Measurements from ENCODE around the gene FRMD3. TPM values are rescaled to one million over a fixed set of nuclear protein-coding genes. Genes with fewer than 3 reads are reported as not detected.

The FRMD3 gene
- total RNA-seq, 1 donor from 2014 or later = 0.34 TPM

DNA sequence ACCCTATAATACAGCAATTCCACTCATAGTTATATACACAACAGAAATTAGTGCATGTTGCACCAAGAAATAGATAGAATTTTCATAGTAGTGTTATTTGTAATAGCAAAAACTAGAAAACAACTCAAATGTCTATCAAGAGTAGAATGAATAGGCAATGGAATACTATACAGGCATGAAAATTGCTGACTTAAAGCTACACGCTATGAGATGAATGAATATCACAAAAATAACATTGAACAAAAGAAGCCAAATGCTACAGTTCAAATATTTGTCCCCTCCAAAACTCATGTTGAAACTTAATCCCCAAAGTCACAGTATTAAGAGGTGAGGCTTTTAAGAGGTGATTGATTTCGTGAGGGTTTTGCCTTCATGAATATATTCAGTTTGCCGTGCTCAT, 215.1 kb downstream of the FRMD3 start:
- DNase-seq (ENCODE audit: low spot score) = no peak
- H3K9me3 Mint-ChIP-seq = peaks cover 3% of the 10 kb centered on the region
- no peaks in the 10 kb centered on the region for H3K36me3 Mint-ChIP-seq (ENCODE audit: low read depth)
- intact Hi-C loops (cut with micrococcal nuclease) = no loop called here
- no peak overlapping the region for H3K27ac Mint-ChIP-seq
- H3K4me1 Mint-ChIP-seq (ENCODE audit: low read depth) = no peaks in the 10 kb centered on the region
- H3K27me3 Mint-ChIP-seq (ENCODE audit: insufficient read depth) = peaks cover 2% of the 10 kb centered on the region
- H3K4me3 Mint-ChIP-seq = no peak overlapping the region

DNA sequence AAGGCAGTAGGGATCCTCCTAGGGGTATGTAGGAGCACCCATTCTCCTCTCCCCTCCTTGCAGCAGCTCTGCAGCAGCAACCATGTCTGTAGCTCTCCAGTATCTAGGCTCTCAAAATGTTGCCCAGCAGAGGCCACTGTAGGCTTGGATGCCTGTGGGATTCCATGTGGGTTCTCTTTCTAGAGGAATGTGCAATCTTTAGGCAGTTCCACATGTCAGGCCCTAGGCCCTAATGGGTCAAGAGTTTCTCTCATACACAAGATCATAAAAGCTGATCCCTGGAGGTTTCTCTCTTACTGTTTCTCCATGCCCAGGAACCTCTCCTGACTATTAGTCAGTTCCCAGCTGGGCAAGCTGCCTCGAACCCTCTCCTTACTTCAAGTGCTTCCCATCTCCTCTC, 215.8 kb downstream of the FRMD3 start:
- Mint-ChIP-seq H3K4me1 (ENCODE audit: low read depth) (no peaks in the 10 kb centered on the region), H3K4me3 (no peak overlapping the region), H3K9me3 (peaks cover 3% of the 10 kb centered on the region), H3K36me3 (ENCODE audit: low read depth) (no peaks in the 10 kb centered on the region), H3K27ac (no peak overlapping the region), H3K27me3 (ENCODE audit: insufficient read depth) (peaks cover 2% of the 10 kb centered on the region)
- no peak for DNase-seq (ENCODE audit: low spot score)
- intact Hi-C loops (cut with micrococcal nuclease) = no loop called here

DNA sequence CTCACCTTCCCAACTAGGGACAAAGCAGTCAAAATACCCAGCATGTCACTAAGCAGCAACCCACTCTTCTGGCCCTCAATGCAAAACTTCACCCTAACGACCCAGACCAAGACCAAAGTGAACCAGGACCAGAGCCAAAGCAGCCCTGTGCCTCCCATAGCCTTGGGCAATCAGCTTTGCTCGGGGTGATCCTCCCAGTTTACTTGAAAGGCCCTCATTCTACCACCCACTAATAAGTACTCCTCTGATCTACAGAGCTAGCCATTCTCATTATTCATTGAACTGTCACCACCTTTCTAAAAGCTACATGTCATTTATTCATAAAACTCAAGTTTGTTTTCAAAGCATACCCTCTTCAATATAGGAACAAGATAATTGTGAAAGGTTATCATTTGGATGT, 221.0 kb downstream of the FRMD3 start:
- no peak overlapping the region for H3K27ac Mint-ChIP-seq
- H3K27me3 Mint-ChIP-seq (ENCODE audit: insufficient read depth) = peaks cover 2% of the 10 kb centered on the region
- no peak overlapping the region for H3K4me3 Mint-ChIP-seq
- no peak for DNase-seq (ENCODE audit: low spot score)
- H3K4me1 Mint-ChIP-seq (ENCODE audit: low read depth) = no peaks in the 10 kb centered on the region
- intact Hi-C loops (cut with micrococcal nuclease) = no loop called here
- no peaks in the 10 kb centered on the region for H3K36me3 Mint-ChIP-seq (ENCODE audit: low read depth)
- H3K9me3 Mint-ChIP-seq = no peaks in the 10 kb centered on the region

DNA sequence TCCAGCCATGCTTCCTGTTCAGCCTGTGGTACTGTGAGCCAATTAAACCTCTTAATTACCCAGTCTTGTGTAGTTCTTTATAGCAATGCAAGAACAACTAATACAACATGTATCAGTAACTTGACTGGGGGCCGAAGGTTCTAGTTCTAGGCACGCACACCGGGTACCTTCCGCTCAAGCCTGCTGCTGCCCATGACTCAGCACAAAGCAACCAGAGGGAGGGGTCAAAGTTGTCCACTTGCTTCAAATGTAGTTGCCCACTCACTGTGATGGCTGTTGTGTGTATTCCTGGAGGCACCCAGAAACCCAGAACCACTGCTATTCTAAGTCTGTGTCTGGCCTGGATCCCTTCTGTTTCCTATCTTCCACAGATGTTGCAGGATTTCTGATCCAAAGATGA, 222.6 kb downstream of the FRMD3 start:
- peaks cover 2% of the 10 kb centered on the region for H3K27me3 Mint-ChIP-seq (ENCODE audit: insufficient read depth)
- H3K27ac Mint-ChIP-seq = no peak overlapping the region
- no peak for DNase-seq (ENCODE audit: low spot score)
- no peaks in the 10 kb centered on the region for H3K4me1 Mint-ChIP-seq (ENCODE audit: low read depth)
- no peaks in the 10 kb centered on the region for H3K9me3 Mint-ChIP-seq
- H3K4me3 Mint-ChIP-seq = no peak overlapping the region
- no peaks in the 10 kb centered on the region for H3K36me3 Mint-ChIP-seq (ENCODE audit: low read depth)
- intact Hi-C loops (cut with micrococcal nuclease) = no loop called here

DNA sequence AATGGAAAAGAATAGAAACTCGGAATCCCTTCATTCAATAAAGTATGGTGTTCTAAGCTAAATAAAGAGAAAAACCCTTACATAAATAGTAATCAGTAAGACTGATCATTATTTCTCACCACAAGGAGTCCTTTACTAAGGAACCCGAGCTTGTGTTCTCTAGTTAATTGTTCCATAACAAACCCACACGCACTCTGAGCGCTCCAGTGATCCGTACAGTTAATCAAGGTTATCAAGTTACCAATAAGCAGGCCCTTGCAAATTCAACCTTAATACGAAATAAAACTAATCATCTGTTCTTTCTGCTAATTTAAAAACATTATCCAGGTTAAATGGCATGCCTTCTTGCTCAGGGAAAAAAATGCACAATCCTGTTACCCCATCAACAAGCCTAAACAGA, 224.4 kb downstream of the FRMD3 start:
- Mint-ChIP-seq H3K27me3 (ENCODE audit: insufficient read depth) (no peaks in the 10 kb centered on the region), H3K9me3 (no peaks in the 10 kb centered on the region), H3K27ac (no peak overlapping the region), H3K4me3 (no peak overlapping the region), H3K4me1 (ENCODE audit: low read depth) (no peaks in the 10 kb centered on the region), H3K36me3 (ENCODE audit: low read depth) (no peaks in the 10 kb centered on the region)
- no peak for DNase-seq (ENCODE audit: low spot score)
- intact Hi-C loops (cut with micrococcal nuclease) = no loop called here

DNA sequence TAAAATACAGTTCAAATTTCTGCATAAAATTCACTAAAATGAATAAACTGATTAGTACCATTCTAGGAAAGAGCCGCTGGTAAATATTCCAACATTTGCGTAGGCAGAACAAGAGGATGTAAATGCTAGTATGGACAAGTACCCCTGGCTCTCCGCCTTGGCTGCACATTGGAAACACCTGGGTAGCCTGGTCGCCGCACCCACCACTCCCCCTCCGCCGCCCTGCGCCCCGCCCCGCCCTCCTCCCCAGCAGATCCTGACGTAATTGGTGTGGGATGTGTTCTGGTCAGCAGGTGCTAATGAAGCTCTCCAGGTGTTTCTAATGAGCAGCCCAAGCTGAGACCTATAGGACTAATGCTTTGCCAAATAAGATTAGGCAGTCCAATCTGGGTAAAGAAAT, 225.7 kb downstream of the FRMD3 start:
- no peak overlapping the region for H3K27ac Mint-ChIP-seq
- H3K27me3 Mint-ChIP-seq (ENCODE audit: insufficient read depth) = no peaks in the 10 kb centered on the region
- H3K4me3 Mint-ChIP-seq = no peak overlapping the region
- no peaks in the 10 kb centered on the region for H3K9me3 Mint-ChIP-seq
- no peaks in the 10 kb centered on the region for H3K36me3 Mint-ChIP-seq (ENCODE audit: low read depth)
- no peak for DNase-seq (ENCODE audit: low spot score)
- intact Hi-C loops (cut with micrococcal nuclease) = no loop called here
- H3K4me1 Mint-ChIP-seq (ENCODE audit: low read depth) = no peaks in the 10 kb centered on the region

DNA sequence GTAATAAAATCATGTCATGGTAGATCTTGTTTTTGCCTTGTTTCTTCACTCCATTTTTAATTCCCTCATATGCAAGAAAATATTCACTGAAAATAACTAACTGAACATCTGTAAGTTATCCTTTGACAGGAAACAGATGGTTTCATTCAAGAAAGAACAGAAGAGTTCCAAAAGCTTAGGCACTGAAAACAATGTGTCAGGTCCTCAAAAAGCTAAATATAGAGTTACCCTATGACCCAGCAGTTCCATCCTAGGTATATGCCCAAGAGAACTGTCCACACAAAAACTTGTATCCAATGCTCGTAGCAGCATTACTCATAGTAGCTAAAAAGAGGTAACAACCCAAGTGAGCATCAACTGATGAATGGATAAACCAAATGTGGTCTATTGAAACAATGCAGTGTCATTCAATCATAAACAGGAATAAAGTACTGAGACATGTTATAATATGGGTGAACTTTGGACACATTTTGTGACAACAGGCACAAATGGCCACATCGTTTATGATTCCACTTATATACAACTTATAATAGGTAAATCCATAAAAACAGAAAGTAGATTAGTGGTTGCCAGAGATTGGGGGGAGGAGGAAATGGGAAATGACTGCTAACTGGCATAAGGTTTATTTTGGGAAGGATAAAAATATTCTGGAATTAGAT, 231.0 kb downstream of the FRMD3 start:
- DNase-seq (ENCODE audit: low spot score) = no peak
- Mint-ChIP-seq H3K36me3 (ENCODE audit: low read depth) (no peaks in the 10 kb centered on the region), H3K27me3 (ENCODE audit: insufficient read depth) (no peaks in the 10 kb centered on the region), H3K4me3 (no peak overlapping the region), H3K4me1 (ENCODE audit: low read depth) (no peaks in the 10 kb centered on the region), H3K9me3 (no peaks in the 10 kb centered on the region), H3K27ac (no peak overlapping the region)
- intact Hi-C loops (cut with micrococcal nuclease) = no loop called here

DNA sequence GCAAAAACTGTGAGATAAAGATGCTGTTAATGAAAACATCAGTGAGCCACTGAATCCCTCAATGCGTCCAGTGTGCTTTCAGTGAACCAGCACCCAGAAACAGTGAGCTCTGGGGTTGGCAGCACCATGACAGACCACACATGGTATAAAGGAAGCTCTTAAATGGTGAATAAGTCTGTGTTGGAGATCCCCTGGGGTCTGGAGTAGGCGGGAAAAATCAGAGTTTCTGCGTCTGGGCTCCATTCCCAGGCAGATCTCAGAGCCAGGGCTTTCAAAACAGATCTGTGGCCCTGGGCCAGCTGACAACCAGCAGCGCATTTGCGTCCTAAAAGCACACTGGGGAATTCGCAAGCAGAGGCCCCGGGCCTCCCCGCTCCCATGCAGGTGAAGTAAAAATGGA, 233.5 kb downstream of the FRMD3 start:
- Mint-ChIP-seq H3K27me3 (ENCODE audit: insufficient read depth) (no peaks in the 10 kb centered on the region), H3K4me1 (ENCODE audit: low read depth) (no peaks in the 10 kb centered on the region), H3K36me3 (ENCODE audit: low read depth) (no peaks in the 10 kb centered on the region), H3K27ac (no peak overlapping the region), H3K9me3 (no peaks in the 10 kb centered on the region), H3K4me3 (no peak overlapping the region)
- no peak for DNase-seq (ENCODE audit: low spot score)
- intact Hi-C loops (cut with micrococcal nuclease) = no loop called here

DNA sequence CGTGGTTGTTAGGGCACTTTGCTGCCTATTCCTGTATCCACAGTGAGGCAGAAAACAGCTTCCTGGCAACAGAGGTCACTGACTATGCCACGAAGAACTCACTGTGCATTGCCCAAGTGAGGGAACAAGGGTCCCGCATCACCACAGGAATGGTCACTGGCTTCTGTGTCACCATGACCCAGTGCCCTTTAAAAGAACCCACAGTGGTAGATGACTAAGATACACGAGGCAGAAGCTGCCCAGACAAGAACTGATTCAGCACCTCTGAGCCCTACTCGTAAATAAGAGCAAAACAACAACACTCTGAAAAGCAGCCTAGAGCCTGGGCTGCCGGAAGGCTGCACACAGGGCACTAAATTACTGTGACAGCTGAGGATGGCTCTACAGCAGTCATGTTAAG, 238.6 kb downstream of the FRMD3 start:
- H3K27me3 Mint-ChIP-seq (ENCODE audit: insufficient read depth) = no peaks in the 10 kb centered on the region

DNA sequence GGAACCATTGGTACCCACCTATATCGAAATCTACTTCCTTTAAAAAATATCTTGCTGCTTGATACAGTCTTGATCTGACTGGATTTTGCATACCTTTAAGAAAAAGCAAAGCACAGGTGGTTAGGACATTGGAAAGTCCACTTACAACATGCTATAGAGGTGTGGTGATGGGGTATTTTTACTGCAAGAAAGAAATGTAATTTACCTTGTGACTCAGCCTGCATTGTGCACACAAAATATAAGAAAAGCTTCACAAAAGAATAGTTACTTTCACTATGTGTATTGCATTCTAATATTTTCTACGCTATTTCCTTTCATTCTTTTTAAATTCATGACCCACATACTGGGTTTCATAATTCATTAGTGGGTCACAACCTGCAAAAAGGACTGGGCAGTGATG, 239.1 kb downstream of the FRMD3 start:
- Mint-ChIP-seq H3K27me3 (ENCODE audit: insufficient read depth) (no peaks in the 10 kb centered on the region), H3K4me3 (no peak overlapping the region), H3K27ac (no peak overlapping the region), H3K36me3 (ENCODE audit: low read depth) (no peaks in the 10 kb centered on the region), H3K4me1 (ENCODE audit: low read depth) (no peaks in the 10 kb centered on the region), H3K9me3 (no peaks in the 10 kb centered on the region)
- DNase-seq (ENCODE audit: low spot score) = no peak
- intact Hi-C loops (cut with micrococcal nuclease) = no loop called here

More for the DNA sequence above, 238.6 kb downstream of the FRMD3 start:
- no peaks in the 10 kb centered on the region for H3K9me3 Mint-ChIP-seq
- no peak overlapping the region for H3K4me3 Mint-ChIP-seq
- H3K27ac Mint-ChIP-seq = no peak overlapping the region
- intact Hi-C loops (cut with micrococcal nuclease) = no loop called here
- DNase-seq (ENCODE audit: low spot score) = no peak
- no peaks in the 10 kb centered on the region for H3K36me3 Mint-ChIP-seq (ENCODE audit: low read depth)
- H3K4me1 Mint-ChIP-seq (ENCODE audit: low read depth) = no peaks in the 10 kb centered on the region

DNA sequence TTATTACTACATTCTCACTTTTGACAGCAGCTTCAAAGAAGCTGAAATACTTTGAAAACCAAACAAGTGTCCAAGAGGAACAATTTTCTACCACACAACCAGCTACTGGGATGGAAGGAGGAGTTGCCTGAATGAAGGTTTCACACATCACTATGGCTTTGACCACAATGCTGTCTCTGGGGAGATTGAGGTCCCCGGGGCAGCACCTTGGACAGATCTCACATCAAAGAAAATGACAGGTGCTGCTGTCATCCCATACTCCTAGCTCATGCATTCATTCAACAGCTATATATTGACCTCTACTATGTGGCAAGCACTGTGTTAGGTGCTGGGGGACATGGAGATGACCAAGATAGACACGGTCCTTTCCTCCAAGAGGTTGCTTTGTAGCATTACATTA, 242.1 kb downstream of the FRMD3 start:
- H3K36me3 Mint-ChIP-seq (ENCODE audit: low read depth) = no peaks in the 10 kb centered on the region
- intact Hi-C loops (cut with micrococcal nuclease) = no loop called here
- no peaks in the 10 kb centered on the region for H3K27me3 Mint-ChIP-seq (ENCODE audit: insufficient read depth)
- DNase-seq (ENCODE audit: low spot score) = no peak
- H3K4me1 Mint-ChIP-seq (ENCODE audit: low read depth) = no peaks in the 10 kb centered on the region
- no peaks in the 10 kb centered on the region for H3K9me3 Mint-ChIP-seq
- H3K27ac Mint-ChIP-seq = no peak overlapping the region
- no peak overlapping the region for H3K4me3 Mint-ChIP-seq

DNA sequence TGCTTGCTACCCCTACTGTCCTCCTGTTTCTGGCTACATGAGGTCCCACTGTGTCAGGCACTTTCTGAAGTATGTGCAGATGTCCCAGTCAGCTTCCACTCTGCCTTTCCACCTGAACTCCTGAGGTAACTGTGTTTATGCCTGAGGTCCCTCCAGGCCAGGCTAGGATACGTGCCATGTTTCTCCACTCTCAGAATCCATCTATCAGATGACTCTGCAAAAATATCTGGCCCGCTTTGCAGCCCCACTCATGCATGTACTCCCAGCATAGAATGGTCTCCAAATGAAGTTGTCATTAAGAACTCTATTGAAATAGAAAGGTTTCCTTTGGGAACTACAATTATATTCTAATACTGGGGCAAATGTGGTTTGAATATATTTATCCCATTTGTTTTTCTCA, 243.4 kb downstream of the FRMD3 start:
- H3K36me3 Mint-ChIP-seq (ENCODE audit: low read depth) = no peaks in the 10 kb centered on the region
- H3K4me3 Mint-ChIP-seq = no peak overlapping the region
- DNase-seq (ENCODE audit: low spot score) = no peak
- intact Hi-C loops (cut with micrococcal nuclease) = no loop called here
- no peaks in the 10 kb centered on the region for H3K9me3 Mint-ChIP-seq
- H3K27ac Mint-ChIP-seq = no peak overlapping the region
- H3K4me1 Mint-ChIP-seq (ENCODE audit: low read depth) = no peaks in the 10 kb centered on the region
- H3K27me3 Mint-ChIP-seq (ENCODE audit: insufficient read depth) = no peaks in the 10 kb centered on the region

DNA sequence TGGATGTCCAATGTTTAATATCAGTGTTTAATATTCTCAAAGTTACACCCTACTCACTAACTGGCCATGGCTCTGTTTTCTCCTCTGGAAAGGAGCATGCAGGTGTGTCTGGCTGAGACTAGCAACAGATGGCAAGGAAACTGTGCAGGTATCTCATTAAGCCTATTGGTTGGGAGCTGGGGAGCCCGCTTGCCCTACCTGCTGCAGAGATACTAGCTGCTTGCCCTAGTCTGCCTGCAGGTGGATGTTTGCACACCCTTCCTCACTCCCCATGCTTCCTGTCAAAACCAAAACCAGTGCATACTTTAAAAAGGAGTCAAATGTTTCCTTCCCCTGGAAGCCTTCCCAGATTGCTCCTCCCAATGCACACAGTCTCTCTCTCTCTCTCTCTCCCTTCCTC, 247.0 kb downstream of the FRMD3 start:
- Mint-ChIP-seq H3K9me3 (no peaks in the 10 kb centered on the region), H3K4me1 (ENCODE audit: low read depth) (no peaks in the 10 kb centered on the region), H3K27me3 (ENCODE audit: insufficient read depth) (no peaks in the 10 kb centered on the region), H3K36me3 (ENCODE audit: low read depth) (no peaks in the 10 kb centered on the region), H3K4me3 (no peak overlapping the region), H3K27ac (no peak overlapping the region)
- DNase-seq (ENCODE audit: low spot score) = no peak
- intact Hi-C loops (cut with micrococcal nuclease) = no loop called here

DNA sequence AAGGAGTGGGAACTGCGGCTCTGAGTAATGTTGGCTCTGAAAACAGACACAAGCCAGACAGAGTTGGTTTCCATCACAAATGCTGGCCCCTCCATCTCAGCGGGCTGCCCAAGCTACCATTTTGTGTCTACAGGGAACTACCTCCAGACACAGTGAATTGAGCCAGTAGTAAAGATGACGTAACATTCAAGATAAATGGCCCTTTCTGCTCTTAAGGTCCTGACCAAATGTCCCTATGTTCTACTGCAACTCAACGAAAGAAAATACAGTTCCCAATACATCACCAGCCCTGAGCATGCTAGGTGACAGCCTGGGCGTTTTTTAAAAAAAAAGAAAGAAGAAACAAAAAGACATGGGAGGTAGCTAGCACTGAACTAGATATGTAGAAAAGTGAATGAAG, 247.5 kb downstream of the FRMD3 start:
- intact Hi-C loops (cut with micrococcal nuclease) = no loop called here
- H3K27ac Mint-ChIP-seq = no peak overlapping the region
- no peak overlapping the region for H3K4me3 Mint-ChIP-seq
- no peaks in the 10 kb centered on the region for H3K27me3 Mint-ChIP-seq (ENCODE audit: insufficient read depth)
- H3K9me3 Mint-ChIP-seq = no peaks in the 10 kb centered on the region
- H3K36me3 Mint-ChIP-seq (ENCODE audit: low read depth) = no peaks in the 10 kb centered on the region
- no peaks in the 10 kb centered on the region for H3K4me1 Mint-ChIP-seq (ENCODE audit: low read depth)
- no peak for DNase-seq (ENCODE audit: low spot score)
